NK-92 (cell line): Measurements from ENCODE around the gene MSX2.
"Not testable (repeated sequence)": the region's sequence is repeated elsewhere in the genome, so short reads cannot be mapped to it uniquely, and the experiment has no call there.

ENCODE experiments used
- DNase-seq: peaks from one replicate; lab custom pipeline; 2025; ENCODE audit not compliant: unreplicated experiment; lab: John Stamatoyannopoulos, UW

Gene MSX2

DNA sequence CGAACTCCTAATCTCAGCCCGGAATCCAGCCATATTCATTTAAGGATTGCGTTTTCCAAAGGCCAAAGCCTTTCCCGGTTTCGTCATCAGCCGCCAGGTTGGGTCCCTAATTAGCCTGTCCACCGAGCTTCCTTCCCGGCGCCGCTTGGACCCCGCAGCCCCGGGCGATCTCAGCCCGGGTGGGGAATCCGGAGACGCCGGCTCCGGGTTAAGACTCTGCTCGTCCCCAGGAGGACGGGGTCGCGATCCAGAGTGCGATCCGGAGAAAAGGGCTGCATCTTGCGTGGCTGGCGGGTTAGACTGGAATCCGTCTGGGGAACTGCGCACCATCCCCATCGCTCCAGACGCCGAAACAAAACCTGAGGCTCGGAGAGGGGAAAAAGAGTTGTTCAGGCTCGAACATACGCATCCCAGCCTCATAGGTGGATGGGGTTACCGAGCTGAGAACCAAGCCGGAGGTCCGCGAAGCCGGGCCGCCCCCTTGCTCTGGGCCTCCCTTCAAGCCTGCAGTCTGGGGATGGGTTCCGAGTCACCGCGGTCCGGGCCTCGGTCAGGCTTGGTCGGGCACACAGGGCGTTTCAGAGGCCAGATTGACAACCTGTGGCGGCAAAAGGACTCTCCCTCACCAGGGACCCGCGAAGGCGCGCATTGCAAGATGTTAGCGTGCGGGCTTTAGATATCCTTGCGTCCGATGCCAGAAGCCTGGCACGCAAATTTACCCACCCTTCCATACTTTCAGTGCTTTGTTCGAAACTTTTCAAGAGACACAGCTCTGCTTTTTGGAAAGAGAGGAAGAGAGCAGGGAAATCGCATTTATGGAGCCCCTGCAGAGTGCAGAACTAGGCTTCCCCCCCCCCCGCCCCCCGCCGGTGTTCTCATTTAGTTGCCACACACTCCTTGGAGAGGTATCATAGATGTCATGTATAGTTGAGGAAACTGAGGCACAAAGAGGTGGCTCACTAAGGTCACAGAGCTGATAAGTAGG is 7.9 kb downstream of the MSX2 start:
- DNase-seq: no peak

DNA sequence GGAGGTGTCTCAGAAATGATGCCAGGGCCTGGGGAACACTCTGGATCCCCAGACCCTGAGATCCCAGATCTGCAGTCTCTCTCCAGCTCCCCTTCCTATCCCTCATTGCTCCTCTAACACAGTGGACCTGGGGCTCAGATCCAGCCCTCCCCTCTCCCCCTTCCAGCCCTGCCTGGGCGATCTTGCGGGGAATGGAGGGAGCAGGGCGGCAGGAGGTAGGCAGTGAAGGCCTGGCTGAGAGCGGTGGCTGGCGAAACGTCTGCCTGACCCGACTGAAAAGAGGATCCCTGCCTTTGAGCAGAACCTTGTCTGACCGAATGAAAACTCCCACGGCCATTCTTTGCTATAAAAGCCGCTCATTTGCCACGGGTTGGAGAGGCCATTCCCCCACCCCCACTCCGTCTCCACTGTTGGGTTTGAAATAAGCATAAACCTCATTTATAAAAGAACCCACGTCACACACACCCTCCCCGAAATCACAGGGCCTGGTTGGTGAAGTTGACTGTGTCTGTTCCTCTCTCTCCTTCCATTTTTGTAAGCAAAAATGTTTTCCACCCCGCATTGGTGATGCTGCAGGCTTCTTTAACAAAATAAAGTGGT is 8.8 kb downstream of the MSX2 start:
- DNase-seq: no peak

DNA sequence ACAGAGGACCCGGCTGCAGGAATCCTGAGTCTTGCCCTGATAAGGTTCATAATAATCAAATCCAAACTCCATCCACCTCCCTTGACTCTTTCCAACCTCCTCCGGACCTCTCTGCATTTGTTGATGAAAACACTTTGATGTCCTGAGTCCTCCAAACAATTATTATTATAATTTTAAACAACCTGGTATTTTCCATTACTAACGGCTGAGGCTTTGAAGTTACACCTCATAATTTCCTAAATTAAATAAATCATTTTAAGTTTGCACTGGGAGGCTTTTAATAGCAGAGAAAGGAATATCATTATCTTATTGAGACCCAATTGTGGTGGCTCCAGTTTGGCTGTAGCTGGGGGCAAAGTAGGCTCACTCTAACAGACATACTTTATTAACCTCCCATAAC is 9.5 kb downstream of the MSX2 start:
- no peak for DNase-seq

DNA sequence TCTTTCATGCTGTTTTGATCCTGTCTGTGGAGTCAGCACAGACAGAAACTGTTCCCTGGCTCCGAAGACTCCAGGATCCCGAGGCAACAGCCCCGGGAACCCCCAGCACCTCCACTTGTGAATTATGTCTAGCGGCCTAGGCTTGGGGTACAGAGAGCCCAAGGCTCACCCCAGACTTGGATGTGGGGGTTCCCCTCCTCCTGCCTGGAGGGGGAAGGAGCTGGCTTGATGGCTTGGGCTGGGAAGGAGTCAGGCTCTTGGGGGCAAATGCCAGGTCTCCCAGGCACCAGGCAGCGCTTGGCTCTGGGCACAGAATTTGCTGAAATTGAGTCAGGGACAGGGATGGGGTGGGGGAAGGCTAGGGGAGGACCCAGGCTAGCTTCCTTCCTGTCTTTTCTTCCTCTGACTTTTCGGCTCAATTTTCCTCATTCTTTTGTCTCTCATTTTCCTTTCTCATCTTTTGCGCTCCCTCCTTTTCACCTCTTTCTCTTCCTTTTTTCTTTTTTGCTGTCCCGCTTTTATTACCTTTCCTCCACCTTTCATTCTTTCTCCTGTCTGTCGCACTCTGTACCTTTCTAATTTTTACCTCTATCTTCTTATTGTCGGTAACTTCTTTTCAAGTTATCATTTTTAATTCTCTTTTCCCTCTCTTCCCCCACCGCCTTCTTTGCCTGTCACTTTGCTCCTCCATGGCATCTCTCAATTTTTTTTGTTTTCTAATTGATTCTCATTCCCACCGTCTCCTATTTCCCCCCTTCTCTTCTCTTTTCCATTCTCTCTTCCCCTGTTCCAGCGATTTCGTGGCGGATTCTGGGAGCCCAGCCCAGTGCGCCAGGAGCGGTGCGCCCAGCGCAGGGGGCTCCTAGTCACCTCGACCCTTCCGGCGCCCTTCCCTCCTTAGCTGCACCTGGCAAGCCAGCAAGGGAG is 10.5 kb downstream of the MSX2 start:
- no peak for DNase-seq

GRCh38 chr5:174735498-174736330 is 11.3 kb downstream of the MSX2 start:
- DNase-seq: no peak

DNA sequence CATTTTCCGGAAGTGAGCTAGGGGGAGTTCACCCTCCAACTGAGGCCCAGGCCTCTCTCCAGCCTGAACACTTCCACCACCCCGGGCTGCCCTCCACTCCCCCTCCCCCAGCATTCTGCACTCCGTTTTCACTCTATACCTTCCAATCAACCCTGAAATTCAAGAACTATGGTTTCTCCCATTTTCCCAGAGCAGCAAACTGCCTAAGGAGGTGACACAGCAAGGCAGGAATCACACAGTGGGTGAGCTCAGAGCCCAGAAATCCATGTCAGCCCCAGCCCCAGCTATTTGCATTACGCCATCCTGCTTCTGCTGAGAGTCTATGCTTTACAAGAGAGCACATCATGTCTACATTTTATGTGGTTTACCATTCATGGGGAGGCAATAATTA is 11.9 kb downstream of the MSX2 start:
- no peak for DNase-seq

DNA sequence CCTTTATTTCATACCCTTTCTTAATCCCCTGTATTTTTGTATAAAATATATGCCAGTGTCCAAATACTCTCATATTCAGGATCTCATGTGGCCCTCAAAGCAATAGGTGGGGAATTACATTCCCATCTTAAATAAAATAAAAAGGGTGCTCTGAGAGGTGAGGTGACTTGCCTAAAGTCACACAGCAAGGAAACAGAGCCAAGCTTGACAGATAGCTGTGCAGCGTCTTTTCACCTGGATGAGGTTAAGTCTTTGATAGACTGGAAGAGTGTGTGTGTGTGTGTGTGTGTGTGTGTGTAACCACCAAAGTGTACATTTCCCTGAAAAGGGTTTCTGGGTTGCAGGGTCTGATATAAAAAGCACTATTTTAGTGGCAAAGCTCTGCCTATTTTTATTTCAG is 12.4 kb downstream of the MSX2 start:
- no peak for DNase-seq

- DNase-seq: no peak
Measured at GRCh38 chr5:174737330-174737729, 12.9 kb downstream of the MSX2 start.

DNA sequence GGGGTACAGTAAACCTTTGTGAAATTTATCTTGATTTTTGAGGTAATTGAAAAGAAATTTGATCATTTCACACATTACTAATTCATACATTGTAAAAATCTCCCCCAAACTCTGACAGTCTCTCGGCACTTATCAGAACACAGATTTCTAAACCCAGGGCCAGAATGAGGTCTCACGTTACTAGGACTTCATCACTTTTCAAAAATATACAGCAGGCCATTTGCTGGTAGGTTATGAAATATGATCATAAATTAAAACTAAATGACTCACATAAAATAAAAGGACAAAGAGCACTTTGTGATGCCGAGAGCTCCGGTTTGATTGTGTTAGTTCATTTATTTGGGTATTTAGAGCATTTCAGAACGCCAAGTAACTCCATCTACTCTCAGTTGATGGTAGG is 17.0 kb downstream of the MSX2 start:
- DNase-seq: no peak

DNA sequence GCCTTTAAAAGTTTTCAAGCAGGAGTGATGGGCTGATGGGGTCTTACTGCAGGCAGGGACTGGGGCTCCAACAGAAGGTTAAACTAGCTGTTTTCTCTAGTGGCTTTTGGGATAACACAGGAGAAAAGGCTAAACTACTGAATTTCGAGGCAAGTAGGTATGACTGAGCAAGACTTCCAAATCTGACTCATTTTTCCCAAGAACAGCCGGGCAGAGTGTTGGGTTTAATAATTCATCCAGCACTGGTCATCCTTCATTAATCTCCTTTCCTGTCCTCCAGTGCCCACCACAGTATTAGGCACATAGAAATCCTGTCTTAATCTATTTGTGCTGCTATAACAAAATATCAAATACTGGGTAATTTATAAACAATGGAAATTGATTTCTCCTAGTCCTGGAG is 20.5 kb downstream of the MSX2 start:
- DNase-seq: no peak

DNA sequence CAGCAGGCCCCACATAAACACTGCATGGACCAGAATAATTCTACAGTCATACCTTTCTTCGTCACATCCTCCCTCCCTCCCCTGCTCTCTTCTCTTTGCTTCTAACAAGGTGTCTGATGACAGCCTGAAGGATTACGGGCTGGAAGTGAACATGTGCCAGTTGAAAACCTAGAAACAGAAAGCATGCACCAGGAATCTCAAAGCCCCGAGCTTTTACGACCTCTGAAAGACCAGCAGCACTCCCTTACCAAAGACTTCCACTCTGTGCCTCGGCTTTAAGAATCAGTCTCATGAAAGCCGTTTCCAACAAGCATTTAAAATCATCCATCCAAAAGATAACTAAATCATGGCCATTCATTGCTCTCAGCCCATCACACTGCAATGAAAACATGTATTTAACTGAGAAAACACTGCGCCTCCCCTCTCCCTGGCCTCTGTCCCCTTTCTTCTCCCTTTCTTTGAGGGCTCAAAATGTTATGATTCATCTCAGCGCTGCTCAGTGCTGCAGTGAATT is 21.3 kb downstream of the MSX2 start:
- no peak for DNase-seq

DNA sequence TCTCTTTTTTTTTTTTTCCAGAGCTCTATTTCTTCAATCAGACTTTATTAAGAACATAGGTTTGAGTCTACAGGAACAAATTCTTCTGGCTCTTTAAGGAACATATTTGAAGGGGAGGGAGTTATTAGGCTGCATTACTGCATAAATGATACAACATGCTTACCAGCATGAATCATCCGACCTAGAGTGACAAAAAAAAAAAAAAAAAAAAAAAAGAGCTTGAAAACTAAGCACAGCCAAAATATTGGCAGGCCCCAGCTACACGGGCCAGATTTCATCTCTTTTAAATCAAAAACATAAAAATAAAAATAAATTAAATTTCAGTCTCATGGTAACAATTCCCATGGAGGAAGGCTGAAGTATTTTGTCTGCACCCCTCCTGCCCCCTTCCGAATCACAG is 26.3 kb downstream of the MSX2 start:
- DNase-seq: no peak

DNA sequence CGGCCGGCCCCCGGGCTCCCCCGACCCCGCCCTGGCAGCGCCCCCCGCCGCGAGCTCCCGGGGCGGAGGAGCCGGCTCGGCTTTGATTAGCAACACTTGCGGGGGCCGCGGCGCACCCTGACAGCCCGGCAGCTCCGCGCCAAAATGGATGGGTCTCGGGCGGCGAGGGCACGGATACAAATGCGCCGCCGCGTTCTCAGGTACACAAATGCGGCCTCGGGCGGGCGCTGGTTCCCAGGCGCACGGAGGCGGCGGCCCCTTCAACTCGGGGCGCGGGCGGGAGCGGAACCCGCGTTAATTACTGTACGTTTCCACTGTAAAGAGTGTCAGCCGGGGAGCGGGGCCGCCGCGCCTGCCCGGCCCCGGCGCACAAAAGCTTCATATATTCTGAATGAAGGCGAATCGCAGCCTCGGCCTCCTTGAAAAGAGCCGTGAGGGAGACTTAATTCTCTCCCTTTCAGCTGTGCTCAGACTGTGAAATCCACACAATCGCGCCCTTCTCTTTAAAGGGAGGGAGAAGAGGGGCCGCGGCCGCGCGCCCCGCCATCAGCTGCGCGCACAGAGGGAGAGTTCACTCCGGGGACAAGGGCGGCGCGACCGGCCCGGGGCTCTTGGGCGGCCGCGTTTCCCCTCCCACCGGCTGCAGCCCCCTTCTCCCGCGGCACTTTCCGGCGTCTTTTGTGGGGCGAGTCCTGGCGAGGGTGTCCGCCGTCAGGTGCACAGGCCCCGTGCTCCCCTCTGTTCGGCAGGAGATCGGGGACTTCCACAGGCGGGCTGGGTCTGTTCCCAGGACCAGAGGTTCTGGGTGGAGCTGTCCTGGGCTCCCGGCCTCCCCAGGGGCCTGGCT is 27.0 kb downstream of the MSX2 start:
- DNase-seq: no peak

DNA sequence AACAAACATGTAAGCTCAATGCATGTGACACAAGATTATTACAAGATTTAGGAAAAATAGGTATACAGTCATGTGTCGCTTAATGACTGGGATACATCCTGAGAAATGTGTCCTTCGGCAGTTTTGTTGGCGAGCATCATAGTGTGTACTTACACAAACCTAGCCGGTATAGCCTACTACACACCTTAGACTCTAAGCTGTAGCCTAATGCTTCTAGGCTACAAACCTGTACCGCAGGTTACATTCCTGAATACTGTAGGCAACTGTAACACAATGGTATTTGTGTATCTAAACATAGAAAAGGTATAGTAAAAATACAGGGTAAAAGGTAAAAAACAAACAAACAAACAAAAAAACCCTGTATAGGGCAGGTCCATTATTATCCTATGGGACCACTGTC is 27.7 kb downstream of the MSX2 start:
- DNase-seq: no peak

- no peak for DNase-seq
Measured at GRCh38 chr5:174755106-174755505, 30.7 kb downstream of the MSX2 start.

DNA sequence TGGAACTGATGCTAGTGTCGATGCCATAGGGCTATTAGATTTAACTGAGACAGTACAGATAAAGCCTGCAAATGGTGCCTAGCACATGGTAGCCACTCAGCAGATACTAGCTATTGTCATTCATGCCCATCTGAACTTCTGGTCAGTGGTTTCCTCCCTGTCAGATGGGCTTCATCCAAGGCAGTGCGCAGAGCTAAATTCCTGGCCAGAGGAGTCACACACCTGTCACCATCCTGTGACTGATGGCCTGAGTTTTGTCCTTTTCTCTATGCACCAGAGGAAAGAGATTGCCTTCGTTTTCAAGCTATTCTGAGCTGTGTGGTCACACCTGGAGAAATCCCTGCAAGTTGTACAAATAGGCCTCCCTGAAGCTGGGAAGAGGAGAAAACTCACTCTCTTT is 34.7 kb downstream of the MSX2 start:
- no peak for DNase-seq

- DNase-seq: no peak
Measured at GRCh38 chr5:174760721-174761120, 36.3 kb downstream of the MSX2 start.

- DNase-seq: not testable (repeated sequence)
Measured at GRCh38 chr5:174761341-174761740, 37.0 kb downstream of the MSX2 start.

- DNase-seq: no peak
Measured at GRCh38 chr5:174764309-174764708, 39.9 kb downstream of the MSX2 start.
